Measurements from ENCODE around the gene SHKBP1. TPM values are rescaled to one million over a fixed set of nuclear protein-coding genes. Genes with fewer than 3 reads are reported as not detected.

The SHKBP1 gene
- total and polyA plus RNA-seq, 2 donors (not counting 1 experiment from before 2014, with no cell fraction given), result 179 to 227 TPM

- Histone ChIP-seq H3K27me3 (replicated peaks in 1 of 4; ENCODE audit: control extremely low read depth in 1 of 4, control insufficient read depth in 3 of 4, insufficient read depth in 4 of 4, low read length in 3 of 4) (no peaks in the 10 kb centered on the region), H4K20me1 (ENCODE audit: control insufficient read depth, insufficient read depth, low read length, poor library complexity, severe bottlenecking) (no peaks in the 10 kb centered on the region), H3K4me3 (ENCODE audit: control extremely low read depth in 1 of 5, extremely low read depth in 1 of 5, insufficient read depth in 1 of 5, low read depth in 2 of 5, low read length in 4 of 5) (no peak overlapping the region), H2AFZ (ENCODE audit: insufficient read depth, low read depth, low read length, poor library complexity, severe bottlenecking) (no peak overlapping the region), H3K4me1 (ENCODE audit: control insufficient read depth in 2 of 2, insufficient read depth in 2 of 2, low read length in 2 of 2) (no peaks in the 10 kb centered on the region), H3K9ac (ENCODE audit: low read length) (no peak overlapping the region), H3K36me3 (replicated peaks in 1 of 2; ENCODE audit: control extremely low read depth in 1 of 2, control insufficient read depth in 1 of 2, extremely low read depth in 1 of 2, insufficient read depth in 2 of 2, low read length in 1 of 2) (peaks cover 0 to 41% of the 10 kb centered on the region in 2 experiments), H3K79me2 (ENCODE audit: control insufficient read depth, insufficient read depth, low read length) (no peaks in the 10 kb centered on the region), H3K27ac (ENCODE audit: low read length in 2 of 2) (no peak overlapping the region), H3K9me3 (ENCODE audit: control extremely low read depth in 1 of 3, control insufficient read depth in 2 of 3, insufficient read depth in 1 of 3, low read length in 2 of 3) (peaks cover 0 to 6% (median 2%) of the 10 kb centered on the region in 3 donors), H3K4me2 (replicated peaks; ENCODE audit: low read depth, low read length, poor library complexity, severe bottlenecking) (no peak overlapping the region)
- intact Hi-C loops (cut with micrococcal nuclease), result no loop called here
- CTCF ChIA-PET, result no interaction called here
- DNase-seq (no peak), ATAC-seq (ENCODE audit: low read depth) (no peak)
- WGBS (ENCODE audit: insufficient coverage), result 100% methylated on average over 6 of the region's 9 CpGs
- Mint-ChIP-seq H3K9me3 (ENCODE audit: insufficient read depth) (no peaks in the 10 kb centered on the region), H3K4me3 (no peak overlapping the region), H3K27me3 (no peaks in the 10 kb centered on the region), H3K27ac (no peak overlapping the region), H3K4me1 (peaks cover 9% of the 10 kb centered on the region)
- TF ChIP-seq CTCF (IDR thresholded peaks at IDR 0.05) (no peak), EZH2 (IDR thresholded peaks at IDR 0.05; ENCODE audit: borderline replicate concordance, insufficient read depth, low read depth, low read length, poor library complexity, severe bottlenecking) (no peak)
- POLR2A ChIA-PET, result interaction anchor here (0.7 kb wide), 1 partner anchor 1357 kb away, joined by 7 read pairs; no protein-coding TSS in a partner anchor
These were observed 12.4 kb downstream of the SHKBP1 start for GRCh38 chr19:40588926-40589569.
